ENCODE measurements around the gene TMEM233. TPM values are rescaled to one million over a fixed set of nuclear protein-coding genes. Genes with fewer than 3 reads are reported as not detected.

The TMEM233 gene
- total RNA-seq, 4 donors from 2014 or later, result 0.17 to 0.91 (median 0.46) TPM

DNA sequence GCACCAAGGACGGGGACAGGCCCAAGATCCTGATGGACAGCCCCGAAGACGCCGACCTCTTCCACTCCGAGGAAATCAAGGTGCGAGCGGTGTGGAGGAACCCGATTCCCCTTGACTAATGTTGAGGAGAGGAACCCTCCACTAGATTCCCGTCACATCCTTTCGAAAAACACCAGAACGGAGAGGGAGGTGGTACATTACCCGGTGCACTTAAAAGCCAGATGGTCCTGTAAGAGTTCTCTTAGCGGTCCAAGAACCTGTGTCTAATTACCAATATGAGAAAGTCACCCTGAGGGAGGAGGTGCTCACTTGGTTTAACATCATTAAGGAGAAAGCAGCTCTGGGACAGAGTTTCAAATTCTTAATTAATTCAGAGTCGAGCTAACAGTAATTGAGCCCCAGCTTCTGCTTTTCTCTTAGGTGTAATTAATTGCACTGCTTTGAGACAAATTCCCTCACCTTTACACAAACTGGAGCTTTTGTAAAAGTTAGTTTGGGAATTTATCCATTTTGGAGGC, 74.8 kb downstream of the TMEM233 start:
- DNase-seq (ENCODE audit: extremely low spot score), result no peak
- peak overlapping the region; percentile 90 to 93 (median 92) for H3K27ac ChIP-seq (replicated peaks in 1 of 4)
- H3K4me1 ChIP-seq, result peaks cover 20 to 48% (median 46%) of the 10 kb centered on the region in 4 donors
- no peaks in the 10 kb centered on the region for H3K27me3 ChIP-seq
- peaks cover 15 to 26% (median 21%) of the 10 kb centered on the region in 4 donors for H3K36me3 ChIP-seq
- 8% methylated on average over 13 of the region's 14 CpGs for WGBS
- intact Hi-C loops (cut with DNase I), result loop anchor here (10.0 kb wide), 1 partner anchor 116 kb away; no protein-coding TSS in a partner anchor
- H3K9me3 ChIP-seq, result no peaks in the 10 kb centered on the region
- H3K4me3 ChIP-seq, result peak overlapping the region; percentile 71 to 99 (median 84)
- TF ChIP-seq, protein P1, sequence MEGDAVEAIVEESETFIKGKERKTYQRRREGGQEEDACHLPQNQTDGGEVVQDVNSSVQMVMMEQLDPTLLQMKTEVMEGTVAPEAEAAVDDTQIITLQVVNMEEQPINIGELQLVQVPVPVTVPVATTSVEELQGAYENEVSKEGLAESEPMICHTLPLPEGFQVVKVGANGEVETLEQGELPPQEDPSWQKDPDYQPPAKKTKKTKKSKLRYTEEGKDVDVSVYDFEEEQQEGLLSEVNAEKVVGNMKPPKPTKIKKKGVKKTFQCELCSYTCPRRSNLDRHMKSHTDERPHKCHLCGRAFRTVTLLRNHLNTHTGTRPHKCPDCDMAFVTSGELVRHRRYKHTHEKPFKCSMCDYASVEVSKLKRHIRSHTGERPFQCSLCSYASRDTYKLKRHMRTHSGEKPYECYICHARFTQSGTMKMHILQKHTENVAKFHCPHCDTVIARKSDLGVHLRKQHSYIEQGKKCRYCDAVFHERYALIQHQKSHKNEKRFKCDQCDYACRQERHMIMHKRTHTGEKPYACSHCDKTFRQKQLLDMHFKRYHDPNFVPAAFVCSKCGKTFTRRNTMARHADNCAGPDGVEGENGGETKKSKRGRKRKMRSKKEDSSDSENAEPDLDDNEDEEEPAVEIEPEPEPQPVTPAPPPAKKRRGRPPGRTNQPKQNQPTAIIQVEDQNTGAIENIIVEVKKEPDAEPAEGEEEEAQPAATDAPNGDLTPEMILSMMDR (IDR thresholded peaks at IDR 0.05), result no peak
- TF ChIP-seq EP300 (IDR thresholded peaks at IDR 0.05), result no peak
- TF ChIP-seq POLR2A (IDR thresholded peaks at IDR 0.05; ENCODE audit: low read depth), result no peak
- no peak for TF ChIP-seq POLR2AphosphoS5 (IDR thresholded peaks at IDR 0.05)

DNA sequence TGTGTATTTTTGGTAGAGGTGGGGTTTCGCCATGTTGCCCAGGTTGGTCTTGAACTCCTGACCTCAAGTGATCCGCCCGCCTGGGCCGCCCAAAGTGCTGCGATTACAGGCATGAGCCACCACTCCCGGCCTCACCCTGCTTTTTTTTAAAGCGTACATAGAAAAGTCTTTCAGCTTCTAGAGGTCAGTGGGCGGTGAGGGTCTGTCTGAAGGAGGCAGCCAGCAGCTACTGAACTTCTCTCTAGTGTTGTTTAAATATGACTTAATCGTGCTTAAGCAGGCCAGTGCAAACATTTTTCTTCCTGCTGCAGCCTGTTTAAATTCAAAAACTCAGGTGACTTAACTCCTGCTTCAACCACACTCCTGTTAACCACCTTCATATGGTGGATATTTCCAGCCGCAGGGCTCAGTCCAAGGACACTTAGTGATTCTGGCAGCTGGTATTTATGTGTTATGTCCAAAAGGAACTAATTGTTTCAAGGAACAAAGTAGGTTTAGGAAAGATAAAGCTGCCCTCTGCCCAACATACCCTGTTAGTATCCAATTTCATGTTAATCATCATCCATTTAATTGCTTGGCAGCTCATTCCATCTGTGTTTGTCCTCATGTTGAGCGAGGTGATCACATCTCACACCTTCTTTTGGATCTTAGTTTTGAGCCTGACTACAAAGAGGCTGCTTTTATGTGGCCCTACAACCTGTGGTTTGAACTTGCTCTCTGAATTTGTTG, 76.3 kb downstream of the TMEM233 start:
- H3K36me3 ChIP-seq, result peaks cover 30 to 42% (median 36%) of the 10 kb centered on the region in 4 donors
- TF ChIP-seq, protein P1 (IDR thresholded peaks at IDR 0.05), result no peak
- TF ChIP-seq POLR2A (IDR thresholded peaks at IDR 0.05; ENCODE audit: low read depth), result no peak
- no peak for TF ChIP-seq POLR2AphosphoS5 (IDR thresholded peaks at IDR 0.05)
- TF ChIP-seq EP300 (IDR thresholded peaks at IDR 0.05), result no peak
- peaks cover 29 to 58% (median 47%) of the 10 kb centered on the region in 4 donors for H3K4me1 ChIP-seq
- intact Hi-C loops (cut with DNase I), result loop anchor here (10.0 kb wide), 1 partner anchor 115 kb away; no protein-coding TSS in a partner anchor
- H3K9me3 ChIP-seq, result no peaks in the 10 kb centered on the region
- DNase-seq (ENCODE audit: extremely low spot score), result no peak
- no peaks in the 10 kb centered on the region for H3K27me3 ChIP-seq
- WGBS, result 65% methylated on average over 11 of the region's 11 CpGs
- H3K27ac ChIP-seq (replicated peaks in 1 of 4), result peak overlapping the region in 3 of 4 donors; percentile 2 to 40 (median 12)
- peak overlapping the region in 1 of 4 donors; percentile 3 for H3K4me3 ChIP-seq

DNA sequence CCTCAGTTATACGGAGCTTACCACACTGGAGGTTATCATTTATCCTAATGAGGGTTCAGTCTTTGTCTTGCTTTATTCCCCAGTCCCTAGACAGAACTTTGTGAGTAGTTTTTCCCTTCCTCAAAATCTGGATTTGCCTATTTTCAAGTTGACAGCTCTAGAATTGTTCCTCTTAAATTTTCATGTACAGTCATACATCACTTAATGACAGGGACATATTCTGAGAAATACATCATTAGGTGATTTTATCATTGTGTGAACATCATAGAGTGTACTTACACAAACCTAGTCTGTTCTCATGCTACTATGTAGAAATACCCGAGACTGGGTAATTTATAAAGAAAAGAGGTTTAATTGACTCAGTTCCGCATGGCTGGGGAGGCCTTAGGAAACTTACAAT, 77.5 kb downstream of the TMEM233 start:
- intact Hi-C loops (cut with DNase I), result no loop called here
- Histone ChIP-seq H3K27me3 (no peaks in the 10 kb centered on the region), H3K36me3 (peaks cover 37 to 53% (median 48%) of the 10 kb centered on the region in 4 donors), H3K27ac (replicated peaks in 1 of 4) (no peak overlapping the region), H3K9me3 (no peaks in the 10 kb centered on the region), H3K4me3 (no peak overlapping the region), H3K4me1 (peaks cover 29 to 65% (median 46%) of the 10 kb centered on the region in 4 donors)
- WGBS, result 84% methylated on average over 3 of the region's 3 CpGs
- TF ChIP-seq, protein P1 (IDR thresholded peaks at IDR 0.05), result no peak
- TF ChIP-seq EP300 (IDR thresholded peaks at IDR 0.05) (no peak), POLR2AphosphoS5 (IDR thresholded peaks at IDR 0.05) (no peak)
- no peak for DNase-seq (ENCODE audit: extremely low spot score)

DNA sequence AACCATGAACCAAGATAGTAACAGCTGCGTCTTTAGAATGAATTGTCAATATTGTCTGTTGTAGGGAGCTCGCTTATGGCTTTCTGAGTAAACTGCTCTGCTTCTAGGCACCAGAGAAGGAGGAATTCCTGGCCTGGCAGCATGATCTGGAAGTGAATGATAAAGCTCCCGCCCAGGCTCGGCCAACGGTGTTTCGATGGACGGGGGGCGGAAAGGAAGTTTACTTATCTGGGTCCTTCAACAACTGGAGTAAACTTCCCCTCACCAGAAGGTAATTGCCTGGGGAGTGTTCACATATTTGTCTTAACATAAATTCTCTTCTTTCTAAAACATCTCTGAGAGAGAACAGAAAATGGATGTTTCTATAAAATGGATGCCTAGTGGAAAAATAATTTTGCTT, 78.6 kb downstream of the TMEM233 start:
- no peaks in the 10 kb centered on the region for H3K27me3 ChIP-seq
- H3K9me3 ChIP-seq, result no peaks in the 10 kb centered on the region
- H3K36me3 ChIP-seq, result peaks cover 45 to 64% (median 59%) of the 10 kb centered on the region in 4 donors
- TF ChIP-seq, protein P1 (IDR thresholded peaks at IDR 0.05), result no peak
- no peak for TF ChIP-seq EP300 (IDR thresholded peaks at IDR 0.05)
- TF ChIP-seq POLR2A (IDR thresholded peaks at IDR 0.05; ENCODE audit: low read depth), result no peak
- no peak for TF ChIP-seq POLR2AphosphoS5 (IDR thresholded peaks at IDR 0.05)
- 92% methylated on average over 8 of the region's 8 CpGs for WGBS
- H3K4me3 ChIP-seq, result no peak overlapping the region
- peaks cover 26 to 57% (median 36%) of the 10 kb centered on the region in 4 donors for H3K4me1 ChIP-seq
- DNase-seq (ENCODE audit: extremely low spot score), result no peak
- intact Hi-C loops (cut with DNase I), result no loop called here
- peak overlapping the region in 1 of 4 donors; percentile 68 for H3K27ac ChIP-seq (replicated peaks in 1 of 4)
